ENCODE data around the gene TTBK1. TPM values are rescaled to one million over a fixed set of nuclear protein-coding genes. Genes with fewer than 3 reads are reported as not detected.
A peak's percentile ranks its signal among the peaks of the same experiment; 100 is the strongest.

The TTBK1 gene
- total and polyA plus RNA-seq, 4 experiments from 2014 or later: 0.06 TPM; not detected in 3

DNA sequence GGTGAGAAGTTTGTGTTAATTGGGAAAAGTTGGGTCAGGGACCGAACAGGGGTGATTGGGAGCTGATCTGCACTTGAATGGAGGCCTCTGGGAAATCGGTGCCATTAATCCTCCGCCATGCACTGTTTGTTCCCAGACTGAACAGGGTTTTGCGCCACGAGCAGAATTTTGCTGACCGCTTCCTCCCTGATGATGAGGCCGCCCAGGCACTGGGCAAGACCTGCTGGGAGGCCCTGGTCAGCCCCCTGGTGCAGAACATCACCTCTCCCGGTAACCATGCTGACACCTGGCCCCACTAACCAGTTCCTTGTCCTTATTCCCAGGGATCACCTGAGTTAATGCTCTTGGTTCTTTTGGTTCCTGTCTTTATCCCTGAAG, 39.6 kb upstream of the TTBK1 start:
- intact Hi-C loops (cut with micrococcal nuclease): no loop called here
- Mint-ChIP-seq H3K36me3 (peaks cover 34 to 50% of the 10 kb centered on the region in 2 donors), H3K9me3 (no peaks in the 10 kb centered on the region), H3K27me3 (no peaks in the 10 kb centered on the region), H3K4me3 (no peak overlapping the region), H3K4me1 (peaks cover 0 to 1% (median 0%) of the 10 kb centered on the region in 4 donors), H3K27ac (peak overlapping the region in 1 of 7 donors; percentile 5)
- Histone ChIP-seq H3K4me1 (ENCODE audit: insufficient read depth, low read length) (no peaks in the 10 kb centered on the region), H3K4me3 (ENCODE audit: low read length in 2 of 2) (no peak overlapping the region), H3K27ac (ENCODE audit: low read depth, low read length) (no peak overlapping the region), H3K36me3 (ENCODE audit: insufficient read depth, low read length) (peaks cover 16% of the 10 kb centered on the region), H3K27me3 (ENCODE audit: insufficient read depth, low read length) (no peaks in the 10 kb centered on the region), H3K9me3 (ENCODE audit: control insufficient read depth in 1 of 2, low read length in 2 of 2) (no peaks in the 10 kb centered on the region)
- DNase-seq: no peak
- CTCF ChIA-PET (ENCODE audit: partially characterized antibody): no interaction called here
- POLR2A ChIA-PET (ENCODE audit: partially characterized antibody): interaction anchor here (0.5 to 1.4 kb wide), 2 partner anchors 9 to 24 kb away, joined by 3 read pairs; no protein-coding TSS in a partner anchor

DNA sequence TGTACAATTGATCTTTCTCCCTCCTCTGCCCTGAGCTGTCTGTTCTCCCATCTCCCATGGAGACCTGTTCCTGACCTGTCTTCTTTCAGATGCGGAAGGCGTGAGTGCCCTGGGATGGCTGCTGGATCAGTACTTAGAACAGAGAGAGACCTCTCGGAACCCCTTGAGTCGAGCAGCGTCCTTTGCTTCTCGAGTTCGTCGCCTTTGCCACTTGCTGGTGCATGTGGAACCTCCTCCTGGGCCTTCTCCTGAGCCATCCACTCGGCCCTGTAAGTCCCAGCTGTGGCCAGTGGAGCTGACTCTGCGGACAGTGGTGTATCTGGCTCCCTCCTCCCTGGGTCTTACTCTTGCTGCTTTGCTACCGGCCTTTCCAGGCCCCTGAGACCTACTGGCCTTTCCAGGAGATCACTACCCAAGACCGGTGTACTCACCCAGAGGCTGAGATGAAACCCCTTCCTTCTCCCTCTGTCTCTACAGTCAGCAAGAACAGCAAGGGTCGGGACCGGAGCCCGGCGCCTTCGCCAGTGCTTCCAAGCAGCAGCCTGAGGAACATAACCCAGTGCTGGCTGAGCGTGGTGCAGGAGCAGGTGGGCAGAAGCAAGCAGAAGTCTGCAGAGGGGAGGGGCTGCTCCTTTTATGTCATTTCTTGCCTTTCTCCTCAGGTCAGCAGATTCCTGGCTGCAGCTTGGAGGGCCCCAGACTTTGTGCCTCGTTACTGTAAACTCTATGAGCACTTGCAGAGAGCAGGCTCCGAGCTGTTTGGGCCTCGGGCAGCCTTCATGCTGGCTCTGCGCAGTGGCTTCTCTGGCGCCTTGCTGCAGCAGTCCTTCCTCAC, 38.8 kb upstream of the TTBK1 start:
- CTCF ChIA-PET (ENCODE audit: partially characterized antibody): no interaction called here
- POLR2A ChIA-PET (ENCODE audit: partially characterized antibody): interaction anchor here (0.5 to 1.4 kb wide), 2 partner anchors 9 to 23 kb away, joined by 3 read pairs; no protein-coding TSS in a partner anchor
- H3K36me3 ChIP-seq (ENCODE audit: insufficient read depth, low read length): peaks cover 13% of the 10 kb centered on the region

DNA sequence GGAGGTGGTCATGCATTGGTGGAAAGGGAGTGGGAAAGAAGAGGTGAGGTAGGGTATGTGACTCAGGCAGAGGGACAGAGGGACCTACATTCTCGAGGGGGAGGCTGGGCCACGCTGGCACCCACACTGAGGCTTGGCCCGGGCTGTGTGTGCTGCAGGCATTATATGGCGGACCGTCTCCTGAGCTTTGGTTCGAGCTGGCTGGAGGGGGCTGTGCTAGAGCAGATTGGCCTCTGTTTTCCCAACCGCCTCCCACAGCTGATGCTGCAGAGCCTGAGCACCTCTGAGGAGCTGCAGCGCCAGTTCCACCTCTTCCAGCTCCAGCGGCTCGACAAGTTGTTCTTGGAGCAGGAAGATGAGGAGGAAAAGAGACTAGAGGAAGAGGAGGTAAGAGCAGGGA, 37.4 kb upstream of the TTBK1 start:
- CTCF ChIA-PET (ENCODE audit: partially characterized antibody): interaction anchor here (1.1 kb wide), 1 partner anchor 24 kb away, joined by 3 read pairs; the partner anchor contains the start of gene DNPH1
- no peaks in the 10 kb centered on the region for H3K27me3 ChIP-seq (ENCODE audit: insufficient read depth, low read length)
- Mint-ChIP-seq H3K27me3 (no peaks in the 10 kb centered on the region), H3K4me3 (no peak overlapping the region), H3K27ac (no peak overlapping the region), H3K36me3 (peaks cover 26 to 35% of the 10 kb centered on the region in 2 donors), H3K9me3 (no peaks in the 10 kb centered on the region), H3K4me1 (peaks cover 0 to 1% (median 0%) of the 10 kb centered on the region in 4 donors)
- no peaks in the 10 kb centered on the region for H3K9me3 ChIP-seq (ENCODE audit: control insufficient read depth in 1 of 2, low read length in 2 of 2)
- H3K36me3 ChIP-seq (ENCODE audit: insufficient read depth, low read length): peaks cover 7% of the 10 kb centered on the region
- no peak overlapping the region for H3K27ac ChIP-seq (ENCODE audit: low read depth, low read length)
- no peak for DNase-seq
- POLR2A ChIA-PET (ENCODE audit: partially characterized antibody): no interaction called here
- H3K4me1 ChIP-seq (ENCODE audit: insufficient read depth, low read length): no peaks in the 10 kb centered on the region
- H3K4me3 ChIP-seq (ENCODE audit: low read length in 2 of 2): no peak overlapping the region
- intact Hi-C loops (cut with micrococcal nuclease): no loop called here

More for the DNA sequence above, 38.8 kb upstream of the TTBK1 start:
- Mint-ChIP-seq H3K4me1 (peaks cover 0 to 1% (median 0%) of the 10 kb centered on the region in 4 donors), H3K27me3 (no peaks in the 10 kb centered on the region), H3K36me3 (peaks cover 34 to 47% of the 10 kb centered on the region in 2 donors), H3K9me3 (no peaks in the 10 kb centered on the region), H3K4me3 (no peak overlapping the region), H3K27ac (peak overlapping the region in 1 of 7 donors; percentile 5)
- no peak for DNase-seq
- no peaks in the 10 kb centered on the region for H3K4me1 ChIP-seq (ENCODE audit: insufficient read depth, low read length)
- H3K4me3 ChIP-seq (ENCODE audit: low read length in 2 of 2): no peak overlapping the region
- H3K27me3 ChIP-seq (ENCODE audit: insufficient read depth, low read length): no peaks in the 10 kb centered on the region
- intact Hi-C loops (cut with micrococcal nuclease): no loop called here
- H3K9me3 ChIP-seq (ENCODE audit: control insufficient read depth in 1 of 2, low read length in 2 of 2): no peaks in the 10 kb centered on the region
- H3K27ac ChIP-seq (ENCODE audit: low read depth, low read length): no peak overlapping the region

DNA sequence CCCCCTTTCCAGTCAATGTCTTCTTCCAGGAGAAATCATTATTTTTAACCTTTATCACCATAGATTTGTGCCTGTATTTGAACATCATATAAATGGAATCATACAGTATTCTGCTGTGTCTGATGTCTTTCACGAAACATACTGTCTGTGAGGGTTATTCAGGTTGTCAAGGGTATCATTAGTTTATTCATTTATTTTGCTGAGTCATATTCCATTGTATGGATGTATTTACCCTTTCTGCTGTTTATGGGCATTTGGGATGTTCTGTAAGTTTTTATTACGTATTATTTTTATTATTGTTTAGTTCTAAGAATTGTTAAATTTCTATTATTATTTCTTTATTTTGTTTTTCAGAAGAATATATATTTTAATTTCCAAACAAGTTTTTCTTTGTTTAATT, 36.0 kb upstream of the TTBK1 start:
- POLR2A ChIA-PET (ENCODE audit: partially characterized antibody): no interaction called here
- Mint-ChIP-seq H3K4me3 (no peak overlapping the region), H3K9me3 (no peaks in the 10 kb centered on the region), H3K4me1 (no peaks in the 10 kb centered on the region), H3K27me3 (no peaks in the 10 kb centered on the region), H3K36me3 (peaks cover 20 to 33% of the 10 kb centered on the region in 2 donors), H3K27ac (no peak overlapping the region)
- Histone ChIP-seq H3K27me3 (ENCODE audit: insufficient read depth, low read length) (no peaks in the 10 kb centered on the region), H3K36me3 (ENCODE audit: insufficient read depth, low read length) (peaks cover 7% of the 10 kb centered on the region), H3K27ac (ENCODE audit: low read depth, low read length) (no peak overlapping the region), H3K4me3 (ENCODE audit: low read length in 2 of 2) (no peak overlapping the region), H3K4me1 (ENCODE audit: insufficient read depth, low read length) (no peaks in the 10 kb centered on the region), H3K9me3 (ENCODE audit: control insufficient read depth in 1 of 2, low read length in 2 of 2) (no peaks in the 10 kb centered on the region)
- CTCF ChIA-PET (ENCODE audit: partially characterized antibody): no interaction called here
- DNase-seq: no peak
- intact Hi-C loops (cut with micrococcal nuclease): no loop called here

DNA sequence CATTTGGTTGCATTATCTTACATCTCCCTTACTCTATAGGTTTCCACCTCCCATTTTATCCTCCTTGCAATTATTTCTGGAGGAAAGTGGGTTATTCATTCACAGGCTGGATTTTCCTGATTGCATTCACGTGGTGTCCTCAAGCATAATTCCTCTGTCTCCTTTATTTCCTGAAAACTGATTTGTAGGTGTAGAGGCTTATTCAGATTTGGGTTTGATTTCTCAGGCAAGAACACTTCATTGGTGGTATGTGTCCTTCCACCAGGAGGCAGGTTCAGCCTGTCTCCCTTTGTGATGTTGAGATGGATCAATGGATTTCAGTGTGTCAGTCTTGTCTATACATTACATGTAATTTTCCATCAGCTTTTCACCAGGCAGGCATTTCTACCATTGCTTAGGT, 31.3 kb upstream of the TTBK1 start:
- ChIA-PET CTCF (ENCODE audit: partially characterized antibody) (interaction anchor here (1.8 kb wide), 1 partner anchor 17 kb away, joined by 4 read pairs; the partner anchor contains the start of gene DNPH1), POLR2A (ENCODE audit: partially characterized antibody) (interaction anchor here (0.9 kb wide), 1 partner anchor 9 kb away, joined by 4 read pairs; no protein-coding TSS in a partner anchor)
- intact Hi-C loops (cut with micrococcal nuclease): no loop called here
- DNase-seq: no peak
- H3K27me3 ChIP-seq (ENCODE audit: insufficient read depth, low read length): no peaks in the 10 kb centered on the region
- H3K4me3 ChIP-seq (ENCODE audit: low read length in 2 of 2): no peak overlapping the region
- no peaks in the 10 kb centered on the region for H3K9me3 ChIP-seq (ENCODE audit: control insufficient read depth in 1 of 2, low read length in 2 of 2)
- Mint-ChIP-seq H3K4me3 (no peak overlapping the region), H3K36me3 (peaks cover 25 to 34% of the 10 kb centered on the region in 2 donors), H3K27me3 (no peaks in the 10 kb centered on the region), H3K9me3 (no peaks in the 10 kb centered on the region), H3K4me1 (no peaks in the 10 kb centered on the region), H3K27ac (peak overlapping the region in 2 of 7 donors; percentile 9 to 10)
- H3K36me3 ChIP-seq (ENCODE audit: insufficient read depth, low read length): peaks cover 9% of the 10 kb centered on the region
- no peaks in the 10 kb centered on the region for H3K4me1 ChIP-seq (ENCODE audit: insufficient read depth, low read length)
- no peak overlapping the region for H3K27ac ChIP-seq (ENCODE audit: low read depth, low read length)

DNA sequence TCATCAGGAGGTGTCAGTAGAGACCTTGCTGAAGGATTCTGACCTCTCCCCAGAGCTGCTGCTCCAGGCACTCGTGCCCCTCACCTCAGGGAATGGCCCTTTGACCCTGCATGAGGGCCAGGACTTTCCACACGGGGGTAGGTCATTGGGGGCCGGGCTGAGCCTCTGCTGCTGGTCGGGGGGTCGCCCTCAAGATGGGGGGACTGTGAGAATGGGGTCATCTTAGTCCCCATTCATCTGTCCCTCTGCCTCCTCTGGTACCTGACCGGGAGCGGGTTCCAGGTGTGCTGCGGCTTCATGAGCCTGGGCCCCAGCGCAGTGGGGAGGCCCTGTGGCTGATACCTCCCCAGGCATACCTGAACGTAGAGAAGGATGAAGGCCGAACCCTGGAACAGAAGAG, 29.9 kb upstream of the TTBK1 start:
- Histone ChIP-seq H3K4me3 (ENCODE audit: low read length in 2 of 2) (no peak overlapping the region), H3K27me3 (ENCODE audit: insufficient read depth, low read length) (no peaks in the 10 kb centered on the region), H3K9me3 (ENCODE audit: control insufficient read depth in 1 of 2, low read length in 2 of 2) (no peaks in the 10 kb centered on the region), H3K27ac (ENCODE audit: low read depth, low read length) (no peak overlapping the region), H3K4me1 (ENCODE audit: insufficient read depth, low read length) (no peaks in the 10 kb centered on the region), H3K36me3 (ENCODE audit: insufficient read depth, low read length) (peaks cover 9% of the 10 kb centered on the region)
- no peaks in the 10 kb centered on the region for H3K9me3 Mint-ChIP-seq
- POLR2A ChIA-PET (ENCODE audit: partially characterized antibody): interaction anchor here (1.3 kb wide), 1 partner anchor 10 kb away, joined by 3 read pairs; no protein-coding TSS in a partner anchor
- H3K4me1 Mint-ChIP-seq: peaks cover 0 to 2% (median under 1%) of the 10 kb centered on the region in 4 donors
- intact Hi-C loops (cut with micrococcal nuclease): no loop called here
- peaks cover 27 to 39% of the 10 kb centered on the region in 2 donors for H3K36me3 Mint-ChIP-seq
- DNase-seq: no peak
- CTCF ChIA-PET (ENCODE audit: partially characterized antibody): interaction anchor here (1.8 kb wide), 1 partner anchor 16 kb away, joined by 4 read pairs; the partner anchor contains the start of gene DNPH1
- no peak overlapping the region for H3K27ac Mint-ChIP-seq
- H3K4me3 Mint-ChIP-seq: peak overlapping the region in 1 of 8 donors; percentile 18
- no peaks in the 10 kb centered on the region for H3K27me3 Mint-ChIP-seq

DNA sequence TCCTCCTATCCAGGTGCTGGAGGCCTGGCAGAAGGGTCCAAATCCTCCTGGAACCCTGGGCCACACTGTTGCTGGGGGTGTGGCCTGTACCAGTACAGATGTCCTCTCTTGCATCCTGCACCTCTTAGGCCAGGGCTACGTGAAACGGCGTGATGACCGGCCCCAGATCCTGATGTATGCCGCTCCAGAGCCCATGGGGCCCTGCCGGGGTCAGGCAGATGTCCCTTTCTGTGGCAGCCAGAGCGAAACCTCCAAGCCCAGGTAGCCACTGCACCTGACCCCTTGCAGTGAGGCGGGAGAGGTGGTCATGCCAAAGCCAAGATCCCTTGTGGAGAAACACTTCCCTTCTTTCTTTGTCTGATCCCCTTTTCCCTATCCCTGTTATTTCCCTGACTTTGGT, 28.2 kb upstream of the TTBK1 start:
- no peaks in the 10 kb centered on the region for H3K4me1 ChIP-seq (ENCODE audit: insufficient read depth, low read length)
- no peak overlapping the region for H3K27ac ChIP-seq (ENCODE audit: low read depth, low read length)
- Mint-ChIP-seq H3K4me1 (peaks cover 0 to 6% (median 2%) of the 10 kb centered on the region in 4 donors), H3K27ac (no peak overlapping the region), H3K36me3 (peaks cover 34 to 48% of the 10 kb centered on the region in 2 donors), H3K27me3 (no peaks in the 10 kb centered on the region), H3K9me3 (no peaks in the 10 kb centered on the region), H3K4me3 (no peak overlapping the region)
- H3K27me3 ChIP-seq (ENCODE audit: insufficient read depth, low read length): no peaks in the 10 kb centered on the region
- no peak for DNase-seq
- POLR2A ChIA-PET (ENCODE audit: partially characterized antibody): no interaction called here
- intact Hi-C loops (cut with micrococcal nuclease): no loop called here
- no peaks in the 10 kb centered on the region for H3K9me3 ChIP-seq (ENCODE audit: control insufficient read depth in 1 of 2, low read length in 2 of 2)
- no peak overlapping the region for H3K4me3 ChIP-seq (ENCODE audit: low read length in 2 of 2)
- CTCF ChIA-PET (ENCODE audit: partially characterized antibody): interaction anchor here (1.2 kb wide), 1 partner anchor 9 kb away, joined by 6 read pairs; no protein-coding TSS in a partner anchor
- peaks cover 9% of the 10 kb centered on the region for H3K36me3 ChIP-seq (ENCODE audit: insufficient read depth, low read length)

Measured in CD4-positive, alpha-beta memory T cell (primary cell).